ENCODE measurements around the gene MSL3.

The MSL3 gene

DNA sequence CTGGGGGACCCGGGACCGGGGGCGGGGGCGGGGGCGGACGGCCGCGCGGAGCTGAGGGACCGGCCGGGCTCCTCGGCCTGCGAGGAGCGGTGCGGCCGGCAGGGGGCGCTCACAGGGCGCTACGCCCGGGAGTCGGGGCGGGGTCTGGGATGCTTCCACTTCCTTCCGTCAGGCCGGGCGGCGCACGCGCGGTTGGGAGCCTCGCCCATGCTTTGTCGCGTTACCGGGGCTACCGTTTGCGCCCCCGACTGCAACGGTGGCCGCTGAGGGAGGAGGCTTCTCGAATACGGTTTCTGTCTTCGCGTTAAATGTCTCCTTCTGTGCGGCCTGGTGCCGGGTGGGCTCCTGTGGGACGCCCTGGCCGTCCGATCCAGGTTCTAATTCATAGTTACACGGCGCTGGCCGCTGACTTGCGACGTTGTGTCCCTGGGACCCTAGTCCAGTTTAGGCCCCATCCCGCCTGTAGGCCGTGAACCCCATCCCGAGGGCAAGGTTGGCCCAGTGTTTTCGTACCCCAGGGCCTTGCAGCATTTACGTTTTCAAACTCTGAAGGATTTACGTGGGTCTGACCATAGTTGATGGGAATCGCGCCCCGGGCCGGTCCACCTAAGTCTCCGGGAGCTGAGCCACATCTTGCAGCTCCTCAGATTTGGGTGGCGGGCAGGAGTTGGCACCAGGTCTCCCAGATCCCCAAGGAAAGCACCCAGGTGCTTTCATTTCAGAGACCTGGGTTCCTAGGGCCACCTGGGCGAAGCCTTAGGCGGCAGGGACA is 549 bp downstream of the MSL3 start:
- in situ Hi-C loops (cut with MboI; ENCODE audit: low sequenced_read_pairs), result loop anchor here (25.0 kb wide), 1 partner anchor 221 kb away; no protein-coding TSS in a partner anchor

DNA sequence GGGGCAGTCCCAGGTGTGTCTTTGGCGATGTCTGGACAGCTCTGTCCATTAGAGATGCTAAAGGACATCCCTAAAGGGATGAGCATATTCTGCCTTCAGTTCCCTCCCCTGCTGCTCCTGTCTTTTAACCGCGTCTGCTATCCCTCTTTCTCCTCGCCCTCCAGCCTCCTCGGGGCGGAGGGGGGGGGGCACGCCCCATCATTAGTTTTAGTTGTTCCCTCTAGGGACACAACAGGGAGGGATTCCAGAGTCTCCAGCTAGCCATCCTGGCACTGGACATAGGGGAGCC is 1.1 kb downstream of the MSL3 start:
- in situ Hi-C loops (cut with MboI; ENCODE audit: low sequenced_read_pairs), result loop anchor here (25.0 kb wide), 1 partner anchor 222 kb away; no protein-coding TSS in a partner anchor

DNA sequence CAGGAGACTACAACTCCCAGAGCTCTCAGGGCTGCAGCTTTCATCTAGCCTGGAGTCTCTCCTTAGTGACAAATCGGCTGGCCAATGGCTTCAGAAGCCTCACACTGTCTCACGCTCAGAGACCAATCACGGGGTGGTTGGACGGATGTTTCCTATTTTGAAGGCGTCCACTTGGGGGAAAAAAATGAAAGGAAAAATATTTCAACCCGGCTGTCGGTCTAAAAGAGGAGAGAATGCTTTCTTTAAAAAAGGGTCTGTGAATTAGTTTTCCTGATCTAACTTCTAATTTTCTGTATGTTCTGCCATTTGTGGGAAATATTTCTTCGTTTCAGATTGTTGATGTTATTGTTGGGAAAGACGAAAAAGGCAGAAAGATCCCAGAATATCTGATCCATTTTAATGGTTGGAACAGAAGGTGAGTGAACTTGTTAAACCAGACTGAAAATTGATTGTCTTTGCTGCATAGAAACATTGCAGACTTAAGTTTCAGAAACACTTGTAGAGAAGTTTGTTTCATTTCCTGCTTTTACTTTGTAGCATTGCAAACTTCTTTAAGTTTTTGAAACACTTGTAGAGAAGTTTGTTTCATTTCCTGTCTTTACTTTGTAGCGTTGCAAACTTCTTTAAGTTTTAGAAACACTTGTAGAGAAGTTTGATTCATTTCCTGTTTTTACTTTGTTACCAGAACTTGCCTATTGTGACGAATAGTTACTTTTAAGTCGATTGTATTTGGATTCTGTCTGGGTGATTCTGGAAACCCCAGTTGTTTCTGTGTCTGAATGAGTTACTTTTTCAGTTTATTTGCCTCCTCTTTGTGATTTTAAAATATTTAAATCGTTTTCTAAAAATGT is 1.6 kb downstream of the MSL3 start:
- in situ Hi-C loops (cut with MboI; ENCODE audit: low sequenced_read_pairs), result loop anchor here (25.0 kb wide), 1 partner anchor 222 kb away; no protein-coding TSS in a partner anchor

DNA sequence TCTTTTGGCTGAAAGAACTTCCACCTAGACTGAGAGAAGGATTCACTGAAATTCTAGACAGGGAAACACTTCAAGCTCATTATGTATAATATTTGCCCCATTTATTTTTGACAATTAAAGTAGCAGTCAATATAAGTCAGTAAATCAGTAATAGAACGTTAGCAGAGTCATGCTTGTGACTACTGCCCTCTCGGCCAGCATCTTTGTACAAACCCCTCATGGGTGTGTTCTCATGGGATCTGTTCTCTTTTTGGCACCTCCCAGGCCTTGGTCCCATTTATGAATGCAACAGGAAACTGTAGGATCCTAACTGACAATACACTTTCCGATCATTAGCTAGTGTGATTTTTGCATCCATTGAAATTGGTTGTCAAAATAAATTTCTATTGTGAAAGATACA is 2.9 kb downstream of the MSL3 start:
- in situ Hi-C loops (cut with MboI; ENCODE audit: low sequenced_read_pairs), result loop anchor here (25.0 kb wide), 1 partner anchor 224 kb away; no protein-coding TSS in a partner anchor

DNA sequence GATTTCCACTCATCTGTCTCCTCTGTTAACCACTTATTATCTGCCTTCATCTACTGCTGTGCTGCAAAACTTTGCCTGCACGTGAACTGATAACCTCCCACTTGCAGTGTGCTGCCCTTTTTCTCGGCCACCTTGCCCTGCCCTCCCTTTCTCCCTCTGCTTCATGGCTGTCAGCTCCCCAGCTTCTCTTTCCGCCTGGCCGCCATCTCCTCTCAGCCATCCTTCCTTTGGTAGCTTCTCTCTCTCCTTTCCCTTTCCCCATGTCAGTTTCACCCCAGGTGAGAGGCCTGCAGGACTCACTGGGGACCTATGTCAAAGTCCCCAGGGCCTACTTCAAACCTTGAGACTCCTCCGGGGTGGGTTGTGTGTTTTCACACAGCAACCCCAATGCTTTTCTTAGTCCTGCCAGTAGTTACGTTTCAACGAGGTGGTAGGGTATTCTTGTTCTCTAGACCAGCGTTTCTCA is 6.6 kb downstream of the MSL3 start:
- in situ Hi-C loops (cut with MboI; ENCODE audit: low sequenced_read_pairs), result loop anchor here (25.0 kb wide), 1 partner anchor 227 kb away; no protein-coding TSS in a partner anchor

DNA sequence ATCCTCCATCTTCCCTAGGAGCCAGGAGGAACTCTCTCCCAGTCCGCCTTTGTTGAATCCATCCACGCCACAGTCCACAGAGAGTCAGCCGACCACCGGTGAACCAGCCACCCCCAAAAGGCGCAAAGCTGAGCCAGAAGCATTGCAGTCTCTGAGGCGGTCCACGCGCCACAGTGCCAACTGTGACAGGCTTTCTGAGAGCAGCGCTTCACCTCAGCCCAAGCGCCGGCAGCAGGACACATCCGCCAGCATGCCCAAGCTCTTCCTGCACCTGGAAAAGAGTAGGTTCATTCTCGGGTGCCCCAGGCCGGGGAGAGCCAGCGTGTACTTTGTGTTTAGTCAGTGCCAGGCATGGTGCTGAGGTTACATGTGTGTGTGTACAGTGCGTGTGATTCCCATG is 7.4 kb downstream of the MSL3 start:
- in situ Hi-C loops (cut with MboI; ENCODE audit: low sequenced_read_pairs), result loop anchor here (25.0 kb wide), 1 partner anchor 228 kb away; no protein-coding TSS in a partner anchor

DNA sequence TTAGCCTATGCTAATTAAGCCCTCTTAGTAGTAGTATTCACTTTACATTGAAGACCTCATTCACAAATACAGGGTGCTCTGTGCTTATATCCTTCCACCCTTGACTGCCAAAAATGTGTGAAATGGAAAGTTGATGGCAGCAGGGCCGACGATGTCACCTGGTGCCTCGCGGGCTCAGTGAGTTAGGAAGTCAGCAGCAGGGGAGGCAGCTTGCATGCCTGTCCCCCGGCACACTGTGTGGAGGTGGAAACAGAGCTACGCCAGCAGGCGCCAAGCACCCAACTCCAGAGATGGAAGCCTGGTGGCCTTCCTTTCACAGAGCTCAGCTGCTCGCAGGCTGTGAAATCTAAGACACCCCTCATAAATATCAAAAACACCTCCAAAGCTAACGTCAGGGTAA is 8.4 kb downstream of the MSL3 start:
- in situ Hi-C loops (cut with MboI; ENCODE audit: low sequenced_read_pairs), result loop anchor here (25.0 kb wide), 1 partner anchor 229 kb away; no protein-coding TSS in a partner anchor

DNA sequence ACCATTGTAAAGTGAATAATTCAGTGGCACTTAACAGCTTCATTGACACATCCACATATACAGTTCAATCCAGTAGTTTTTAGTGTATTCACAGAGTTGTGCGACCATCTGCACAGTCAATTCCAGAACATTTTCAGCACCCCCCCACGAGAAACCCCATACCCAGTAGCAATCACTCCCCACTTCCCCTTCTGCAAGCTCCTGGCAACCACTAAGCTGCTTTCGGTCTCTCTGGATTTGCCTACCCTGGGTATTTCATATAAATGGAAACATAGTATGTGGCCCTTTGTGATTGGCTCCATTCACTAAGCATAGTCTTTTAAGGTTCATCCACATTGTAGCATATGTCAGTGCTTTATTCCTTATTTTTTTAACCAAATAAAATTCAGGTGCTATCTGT is 10.0 kb downstream of the MSL3 start:
- in situ Hi-C loops (cut with MboI; ENCODE audit: low sequenced_read_pairs), result loop anchor here (25.0 kb wide), 1 partner anchor 231 kb away; no protein-coding TSS in a partner anchor

DNA sequence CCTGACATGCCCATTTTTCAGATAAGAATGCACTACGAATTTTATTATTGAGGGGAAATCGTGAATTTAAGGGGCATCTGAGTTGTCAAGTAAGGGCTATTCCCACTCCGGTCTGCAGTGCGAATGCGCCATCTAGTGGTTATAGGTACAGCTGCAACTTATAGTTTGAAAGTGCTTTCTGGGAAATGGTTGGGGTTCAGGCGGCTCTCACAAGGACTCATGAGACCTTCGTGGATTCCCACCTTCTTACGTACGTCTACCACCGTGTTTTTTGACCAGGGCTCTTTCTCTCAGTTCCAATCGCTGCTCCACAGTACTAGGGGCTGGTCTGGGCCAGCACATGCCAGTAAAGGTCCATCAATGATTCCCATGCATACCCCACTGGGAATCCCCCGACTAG is 12.3 kb downstream of the MSL3 start:
- in situ Hi-C loops (cut with MboI; ENCODE audit: low sequenced_read_pairs), result loop anchor here (25.0 kb wide), 1 partner anchor 233 kb away; no protein-coding TSS in a partner anchor

DNA sequence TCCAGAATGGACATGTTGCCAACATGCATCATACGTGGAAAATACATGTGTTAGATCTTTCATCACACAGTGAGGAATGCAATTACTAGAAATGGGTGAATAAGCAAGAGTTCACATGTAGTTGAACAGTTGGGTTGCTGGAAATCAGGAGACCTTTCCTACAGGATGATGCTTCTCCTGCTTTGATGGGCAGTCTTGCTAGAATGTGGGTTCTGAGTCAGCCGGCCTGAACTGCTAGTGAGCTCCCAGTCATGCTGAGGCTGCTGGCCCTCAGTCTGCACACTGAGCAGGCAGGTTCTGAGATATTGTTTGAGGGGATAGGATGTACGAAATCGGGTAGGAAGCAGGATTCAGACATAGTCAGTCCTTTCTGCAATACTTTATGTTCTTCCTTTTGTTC is 20.2 kb downstream of the MSL3 start:
- in situ Hi-C loops (cut with MboI; ENCODE audit: low sequenced_read_pairs), result no loop called here

DNA sequence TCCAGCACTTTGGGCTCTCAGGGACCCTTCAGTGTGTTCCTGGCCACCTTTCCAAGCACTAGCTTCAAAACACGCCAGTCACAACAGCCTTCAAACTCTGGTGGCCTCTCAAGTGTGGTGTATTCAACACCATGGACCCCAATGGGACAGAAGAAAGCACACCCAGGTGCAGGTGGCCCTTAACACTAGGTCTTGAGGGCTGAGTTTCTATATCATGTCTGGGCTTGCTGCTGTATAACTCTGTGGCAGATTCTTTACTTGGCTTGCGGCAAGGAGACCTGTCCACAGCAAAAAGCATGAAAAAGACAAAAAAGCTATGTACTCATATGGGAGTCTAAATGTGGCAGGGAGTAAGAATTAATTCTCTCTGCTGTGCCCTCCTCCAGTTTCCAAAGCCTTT is 23.1 kb downstream of the MSL3 start:
- in situ Hi-C loops (cut with MboI; ENCODE audit: low sequenced_read_pairs), result no loop called here

DNA sequence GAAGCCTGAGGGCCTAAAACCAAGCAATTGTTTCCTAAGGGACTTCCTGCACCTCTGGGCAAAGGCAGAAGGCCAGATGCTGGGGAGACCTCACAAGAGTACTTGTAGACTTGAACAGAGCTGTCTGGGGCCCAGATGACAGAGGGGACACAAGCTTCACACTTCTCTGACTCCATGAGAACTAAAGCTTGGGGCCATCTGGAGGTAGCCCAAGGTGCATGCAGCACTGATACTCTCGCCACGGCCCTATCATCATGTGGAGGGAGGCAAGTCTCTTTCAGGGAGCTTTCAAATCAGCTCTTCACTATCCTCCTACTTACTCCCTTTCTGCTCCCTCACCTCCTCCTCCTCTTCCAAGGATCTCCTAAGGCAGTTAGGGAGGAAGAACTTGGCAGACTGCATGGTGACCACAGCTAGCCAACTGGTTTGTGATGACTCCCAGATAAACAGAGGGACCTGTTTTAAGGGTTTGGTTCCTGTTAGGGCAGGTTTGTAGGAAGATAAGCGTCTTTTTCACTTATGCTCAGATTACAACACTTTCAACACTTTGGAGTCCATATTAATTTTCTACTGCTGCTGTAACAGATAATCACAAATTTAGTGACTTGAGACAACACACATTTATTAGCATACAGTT is 23.8 kb downstream of the MSL3 start:
- in situ Hi-C loops (cut with MboI; ENCODE audit: low sequenced_read_pairs), result no loop called here

DNA sequence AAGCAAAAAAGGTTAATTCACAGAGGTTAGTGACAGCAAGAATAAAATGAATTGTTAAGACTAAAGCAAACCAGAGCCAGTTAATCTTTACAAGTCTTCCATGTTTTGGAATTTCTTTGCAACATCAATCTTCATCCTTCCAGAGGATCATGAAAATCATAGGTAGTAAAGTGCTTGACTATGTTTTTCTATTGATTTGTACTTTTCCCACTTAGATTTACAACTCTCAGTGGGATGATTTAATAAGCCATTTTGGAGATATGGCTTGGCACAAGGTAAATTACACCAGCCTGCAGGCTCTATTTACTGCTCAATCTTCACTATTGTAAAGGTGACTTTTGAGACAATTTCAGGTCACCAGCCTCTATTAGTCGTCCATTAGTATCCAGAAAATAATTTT is 26.5 kb downstream of the MSL3 start:
- in situ Hi-C loops (cut with MboI; ENCODE audit: low sequenced_read_pairs), result no loop called here

DNA sequence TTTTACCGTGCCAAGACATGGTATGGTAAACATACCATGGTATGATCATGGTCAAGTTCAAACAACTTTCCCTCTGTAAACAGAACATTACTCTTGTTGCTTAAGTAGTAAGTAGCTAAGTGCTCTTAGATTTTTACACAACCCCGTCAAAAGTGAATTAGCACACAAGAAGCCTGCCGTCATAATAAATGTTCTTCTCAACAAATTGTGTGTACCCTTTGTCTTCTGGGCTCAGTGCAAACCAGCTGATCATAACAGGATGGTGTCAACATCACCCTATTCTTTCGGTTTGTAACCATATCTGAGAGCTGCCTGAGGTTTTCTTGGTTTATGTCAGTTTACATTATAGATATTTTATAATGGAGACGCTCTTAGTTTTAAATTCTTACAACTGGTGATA is 28.8 kb downstream of the MSL3 start:
- in situ Hi-C loops (cut with MboI; ENCODE audit: low sequenced_read_pairs), result no loop called here

DNA sequence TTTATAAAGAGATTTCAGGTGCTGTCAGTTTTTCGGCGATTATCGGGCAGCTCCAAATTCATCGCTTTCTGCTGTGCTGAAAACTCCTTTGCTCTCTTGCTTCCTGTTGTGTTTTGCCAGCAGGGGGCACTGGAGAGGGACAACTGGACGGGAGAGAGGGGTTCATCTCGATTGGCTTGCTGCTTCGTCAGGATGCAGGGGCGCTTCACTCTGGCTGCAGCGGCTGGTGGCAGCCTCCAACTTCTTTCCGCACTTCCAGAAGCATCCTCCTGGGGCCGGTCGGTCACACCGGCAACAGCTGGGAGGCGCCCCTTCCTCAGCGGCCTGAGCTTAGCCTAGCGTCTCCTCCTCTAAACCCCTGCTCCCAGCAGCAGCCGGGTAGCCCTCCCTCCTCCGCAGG is 29.5 kb downstream of the MSL3 start:
- in situ Hi-C loops (cut with MboI; ENCODE audit: low sequenced_read_pairs), result no loop called here

DNA sequence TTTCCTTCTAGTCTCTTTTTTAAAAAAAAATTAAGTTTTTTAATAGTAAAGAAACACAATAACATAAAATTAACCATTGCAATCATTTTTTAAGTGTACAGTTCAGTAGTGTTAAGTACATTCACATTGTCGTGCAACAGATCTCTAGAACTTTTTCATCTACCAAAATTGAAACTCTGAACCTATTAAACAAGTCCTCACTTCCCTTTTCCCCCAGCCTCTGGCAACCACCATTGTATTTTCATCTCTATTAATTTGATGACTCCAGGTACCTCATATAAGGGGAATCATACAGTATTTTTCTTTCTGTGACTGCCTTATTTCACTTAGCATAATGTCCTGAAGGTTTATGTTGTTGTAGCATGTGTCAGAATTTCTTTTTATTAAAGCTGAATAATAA is 31.8 kb downstream of the MSL3 start:
- in situ Hi-C loops (cut with MboI; ENCODE audit: low sequenced_read_pairs), result no loop called here

DNA sequence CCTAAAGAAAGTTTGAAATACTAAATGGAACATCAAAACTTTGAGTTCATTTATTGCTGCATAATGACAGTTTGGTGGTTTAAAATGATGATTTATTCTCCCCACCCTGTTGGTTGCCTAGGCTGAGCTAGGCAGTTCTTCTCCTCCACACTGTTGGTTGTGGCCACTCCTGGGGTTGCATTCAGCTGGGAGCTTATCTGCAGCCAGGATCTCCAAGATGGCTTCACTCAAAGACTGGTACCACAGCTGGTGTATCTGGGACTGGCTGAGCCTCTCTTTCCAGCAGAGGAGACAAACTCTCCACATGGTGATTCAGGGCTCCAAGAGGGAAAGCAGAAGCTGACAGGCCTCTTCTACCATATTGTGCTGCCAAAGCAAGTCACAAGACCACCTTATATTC is 33.1 kb downstream of the MSL3 start:
- in situ Hi-C loops (cut with MboI; ENCODE audit: low sequenced_read_pairs), result no loop called here

DNA sequence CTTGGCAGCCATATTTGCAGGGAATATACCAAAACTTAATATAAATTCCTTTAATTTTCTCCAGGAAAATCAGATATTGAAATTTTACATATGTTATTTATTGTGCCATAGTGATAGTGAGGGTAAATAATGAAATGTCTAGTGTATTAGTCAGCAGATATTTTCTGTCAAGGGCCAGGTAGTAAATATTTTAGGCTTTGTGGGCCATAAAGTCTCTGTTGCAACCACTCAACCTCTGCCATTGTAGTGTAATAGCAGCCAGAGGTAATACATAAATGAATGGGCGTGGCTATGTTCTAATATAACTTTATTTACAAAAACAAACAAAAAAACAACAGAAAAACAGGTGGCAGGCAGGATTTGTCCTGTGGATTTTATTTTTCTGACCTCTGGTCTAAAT is 33.5 kb downstream of the MSL3 start:
- in situ Hi-C loops (cut with MboI; ENCODE audit: low sequenced_read_pairs), result no loop called here

DNA sequence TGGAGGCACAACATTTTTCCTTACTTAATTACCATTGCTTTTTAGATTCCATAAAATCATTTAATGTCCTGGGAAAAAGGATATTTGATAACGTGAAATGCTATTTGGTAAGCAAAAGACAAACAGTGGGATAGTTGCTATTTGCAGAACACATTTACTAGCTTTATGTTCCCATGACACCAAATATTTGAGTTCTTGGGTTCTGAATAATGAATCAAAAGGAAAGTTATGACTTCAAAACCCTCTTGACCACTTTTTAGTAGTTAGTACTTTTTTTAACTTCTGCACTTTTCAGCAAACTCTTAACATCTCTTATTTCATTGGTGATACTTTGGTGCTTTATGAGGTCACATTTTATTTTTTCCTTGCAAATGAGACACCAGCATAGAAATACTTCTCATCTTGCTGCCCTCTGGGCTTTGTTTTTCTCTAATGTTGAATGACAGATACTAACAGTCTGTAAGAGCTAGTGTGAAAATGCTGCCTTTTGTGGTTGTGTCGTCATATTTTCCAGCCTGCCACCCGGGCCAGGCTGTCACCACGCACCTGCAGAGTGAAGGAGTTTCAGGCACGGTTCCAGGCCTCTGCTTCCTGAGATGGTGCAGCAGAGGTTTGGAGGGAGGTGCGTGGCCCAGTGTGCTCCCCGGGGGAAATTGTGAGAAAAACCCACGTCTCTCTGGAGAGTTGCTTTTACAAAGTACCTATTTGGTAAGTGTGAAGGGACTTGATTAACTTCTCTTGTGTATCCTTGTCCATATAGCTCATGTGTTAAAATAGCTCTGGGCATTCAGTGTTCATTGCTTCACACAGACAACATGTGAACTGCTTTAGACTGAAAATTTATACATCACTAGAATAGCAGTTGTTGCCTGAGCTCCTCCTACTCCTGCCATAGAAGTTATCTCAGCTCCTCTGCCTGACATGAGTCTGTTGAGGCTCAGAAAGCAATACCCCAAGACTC is 34.7 kb downstream of the MSL3 start:
- in situ Hi-C loops (cut with MboI; ENCODE audit: low sequenced_read_pairs), result no loop called here

DNA sequence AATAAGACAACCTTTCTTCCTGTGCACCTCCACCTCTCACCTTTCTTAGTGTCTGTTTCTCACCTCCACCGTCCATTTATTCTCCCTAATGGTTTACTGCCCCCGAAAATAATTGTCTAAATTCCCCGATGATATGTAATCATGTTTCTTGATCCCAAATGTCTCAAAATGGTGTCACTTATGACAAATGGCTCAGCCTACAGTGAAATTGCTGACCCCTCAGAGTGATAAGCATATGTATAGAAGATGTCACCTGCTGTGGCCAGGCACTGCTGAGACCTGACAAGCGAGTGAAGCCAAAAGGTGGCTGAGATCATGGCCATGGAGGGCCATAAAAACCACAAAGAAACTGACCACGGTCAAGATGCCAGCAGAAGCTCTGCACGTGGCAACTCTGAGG is 35.7 kb downstream of the MSL3 start:
- in situ Hi-C loops (cut with MboI; ENCODE audit: low sequenced_read_pairs), result no loop called here
